GM12865 (cell line): Measurements from ENCODE around the gene CHAF1A.

Source experiments
- DNase-seq: peaks from one replicate; pipeline ENCODE4 v3.0.0; 2010; ENCODE audit warnings: low read depth
- H3K4me3 ChIP-seq: 2 replicates; pipeline ENCODE4 v1.5.1; 2011; ENCODE audit warnings: mild to moderate bottlenecking, low read depth, low read length, control low read depth
- TF ChIP-seq, protein P1 (sequence below): IDR thresholded peaks from 2 replicates; pipeline ENCODE4 v1.5.1; 2011; ENCODE audit warnings: low read length, control low read depth, low read depth, inconsistent platforms; ENCODE audit not compliant: insufficient read depth; ENCODE audit errors: missing control alignments

CHAF1A gene

DNA sequence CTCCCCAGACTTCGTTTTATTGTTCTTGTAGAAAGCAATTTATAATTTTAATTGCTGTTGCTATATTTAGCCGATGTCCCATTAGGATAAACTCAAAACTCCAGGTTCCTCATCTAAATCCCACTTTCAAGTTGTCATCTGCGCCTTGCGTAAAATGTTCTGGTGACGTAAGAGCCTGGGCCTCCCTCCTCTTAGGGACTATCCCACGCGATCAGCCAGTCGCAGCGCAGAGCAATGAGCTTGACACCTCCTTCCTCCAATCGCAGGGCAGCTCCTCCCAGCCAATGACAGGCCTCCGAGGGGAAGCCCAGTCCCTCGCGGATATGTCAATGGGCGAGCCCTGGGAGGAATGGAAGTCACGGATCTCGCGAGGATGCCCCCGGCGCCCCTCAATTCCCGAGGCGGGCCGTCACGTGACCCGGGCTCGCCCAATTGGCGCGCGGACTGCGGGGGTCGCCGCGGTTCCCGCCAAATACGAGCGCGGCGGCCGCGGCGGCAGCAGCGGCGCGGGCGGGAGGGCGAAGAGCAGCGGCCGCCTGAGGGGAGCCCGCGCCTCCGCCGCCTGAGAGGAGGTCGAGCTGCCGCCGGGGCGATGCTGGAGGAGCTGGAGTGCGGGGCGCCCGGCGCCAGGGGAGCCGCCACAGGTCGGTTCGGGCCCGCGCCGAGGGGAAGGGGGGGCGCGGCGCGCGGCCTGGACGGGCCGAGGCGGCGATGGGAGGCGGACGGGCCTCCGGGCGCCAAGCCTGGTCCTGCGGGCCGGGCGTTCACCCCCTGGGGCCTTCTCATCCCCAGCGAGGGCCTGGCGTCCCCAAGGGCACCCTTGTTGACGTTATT lies at the start of gene CHAF1A:
TSS of gene CHAF1A (plus strand) at position 470 of the 834 bp plus-strand sequence. CDS start at position 593, 123 bp downstream.
- TF ChIP-seq, protein P1, sequence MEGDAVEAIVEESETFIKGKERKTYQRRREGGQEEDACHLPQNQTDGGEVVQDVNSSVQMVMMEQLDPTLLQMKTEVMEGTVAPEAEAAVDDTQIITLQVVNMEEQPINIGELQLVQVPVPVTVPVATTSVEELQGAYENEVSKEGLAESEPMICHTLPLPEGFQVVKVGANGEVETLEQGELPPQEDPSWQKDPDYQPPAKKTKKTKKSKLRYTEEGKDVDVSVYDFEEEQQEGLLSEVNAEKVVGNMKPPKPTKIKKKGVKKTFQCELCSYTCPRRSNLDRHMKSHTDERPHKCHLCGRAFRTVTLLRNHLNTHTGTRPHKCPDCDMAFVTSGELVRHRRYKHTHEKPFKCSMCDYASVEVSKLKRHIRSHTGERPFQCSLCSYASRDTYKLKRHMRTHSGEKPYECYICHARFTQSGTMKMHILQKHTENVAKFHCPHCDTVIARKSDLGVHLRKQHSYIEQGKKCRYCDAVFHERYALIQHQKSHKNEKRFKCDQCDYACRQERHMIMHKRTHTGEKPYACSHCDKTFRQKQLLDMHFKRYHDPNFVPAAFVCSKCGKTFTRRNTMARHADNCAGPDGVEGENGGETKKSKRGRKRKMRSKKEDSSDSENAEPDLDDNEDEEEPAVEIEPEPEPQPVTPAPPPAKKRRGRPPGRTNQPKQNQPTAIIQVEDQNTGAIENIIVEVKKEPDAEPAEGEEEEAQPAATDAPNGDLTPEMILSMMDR: no peak
- peak; percentile 100 for DNase-seq
- H3K4me3 ChIP-seq: peak within 1 kb of the TSS; percentile 72

DNA sequence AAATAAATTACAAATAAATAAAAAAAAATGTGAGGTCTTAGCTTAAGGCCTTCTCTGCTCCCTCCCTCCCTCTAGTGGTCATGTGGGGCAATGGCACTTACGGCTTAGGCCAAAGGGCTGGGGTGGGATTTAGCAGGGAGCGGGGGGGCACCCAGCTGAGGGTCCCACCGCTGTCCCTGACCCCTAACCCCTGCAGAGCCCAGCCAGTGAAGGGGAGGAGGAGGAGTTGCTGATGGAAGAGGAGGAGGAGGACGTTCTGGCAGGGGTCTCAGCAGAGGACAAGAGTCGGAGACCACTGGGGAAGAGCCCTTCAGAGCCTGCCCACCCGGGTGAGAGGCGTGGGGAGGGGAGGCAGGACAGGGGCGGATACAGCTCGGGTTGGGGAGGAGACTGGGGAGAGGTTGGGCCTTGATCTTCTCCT lies 49.7 kb upstream of the CHAF1A start:
- H3K4me3 ChIP-seq: no peak overlapping the region
- peak; percentile 76 for DNase-seq
- TF ChIP-seq, protein P1: peak; percentile 85

DNA sequence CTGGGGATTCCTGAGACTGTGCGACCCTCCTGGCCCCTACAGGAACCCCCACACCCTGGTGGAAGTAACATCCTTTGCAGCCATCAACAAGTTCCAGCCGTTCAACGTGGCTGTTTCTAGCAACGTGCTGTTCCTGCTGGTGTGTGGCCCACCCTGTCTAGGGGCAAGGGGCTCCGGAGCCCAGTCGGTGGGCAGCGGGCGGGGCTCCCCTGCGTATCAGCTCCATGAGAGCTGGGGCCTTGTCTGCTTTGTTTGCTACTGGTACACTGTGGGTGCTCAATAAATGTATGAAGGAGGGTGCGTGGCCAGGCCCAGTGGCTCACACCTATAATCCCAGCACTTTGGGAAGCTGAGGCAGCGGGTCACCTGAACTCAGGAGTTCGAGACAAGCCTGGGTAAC lies 48.2 kb upstream of the CHAF1A start:
- DNase-seq: no peak
- TF ChIP-seq, protein P1: no peak
- H3K4me3 ChIP-seq: no peak overlapping the region

- H3K4me3 ChIP-seq: no peak overlapping the region
- DNase-seq: no peak
- TF ChIP-seq, protein P1: no peak
These were observed 47.5 kb upstream of the CHAF1A start for GRCh38 chr19:4354897-4355296.

DNA sequence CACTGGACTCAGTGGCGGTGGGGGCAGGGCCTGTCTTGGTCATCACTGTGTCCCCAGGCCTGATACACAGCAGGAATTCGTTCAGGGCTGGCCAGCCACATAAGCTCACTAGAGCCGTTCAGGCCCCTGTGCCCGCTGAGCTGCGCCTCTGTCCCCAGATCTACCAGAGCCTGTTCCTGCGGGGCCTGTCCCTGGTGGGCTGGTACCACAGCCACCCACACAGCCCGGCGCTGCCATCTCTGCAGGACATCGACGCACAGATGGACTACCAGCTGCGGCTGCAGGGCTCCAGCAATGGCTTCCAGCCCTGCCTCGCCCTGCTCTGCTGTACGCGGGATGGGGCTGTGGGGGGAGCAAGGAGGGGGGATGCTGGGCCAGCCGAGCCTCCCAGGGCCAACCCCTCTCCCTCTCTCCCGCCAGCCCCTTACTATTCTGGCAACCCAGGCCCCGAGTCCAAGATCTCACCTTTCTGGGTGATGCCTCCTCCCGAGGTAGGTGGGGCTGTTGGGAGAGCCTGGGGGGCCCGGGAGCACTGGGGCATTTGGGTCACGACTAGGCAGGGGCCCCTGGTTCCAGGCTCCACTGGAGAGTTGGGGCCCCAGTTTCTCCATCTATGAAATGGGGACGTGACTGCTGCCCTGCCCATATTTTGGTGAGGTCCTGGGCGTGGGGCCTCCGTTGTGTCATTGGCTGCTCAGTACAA lies 45.2 kb upstream of the CHAF1A start:
- DNase-seq: no peak
- TF ChIP-seq, protein P1: no peak
- H3K4me3 ChIP-seq: no peak overlapping the region

GRCh38 chr19:4357921-4358326 lies 44.5 kb upstream of the CHAF1A start:
- no peak overlapping the region for H3K4me3 ChIP-seq
- DNase-seq: no peak
- TF ChIP-seq, protein P1: no peak
